NCI-H524 (cell line): ENCODE results near the gene PLXNC1.

Experiments
- DNase-seq, 2 experiments: peaks; one replicate each; lab custom pipeline; 2025; lab: John Stamatoyannopoulos, UW

The PLXNC1 gene

GRCh38 chr12:94133964-94134795, 14.2 kb upstream of the PLXNC1 start:
- peak in 1 of 2 experiments; percentile 43 for DNase-seq

- DNase-seq: no peak
These were observed 12.5 kb upstream of the PLXNC1 start for GRCh38 chr12:94135896-94136295.

- DNase-seq: no peak
These were observed 8.6 kb upstream of the PLXNC1 start for GRCh38 chr12:94139816-94140215.

GRCh38 chr12:94140556-94140955, 7.8 kb upstream of the PLXNC1 start:
- no peak for DNase-seq

GRCh38 chr12:94141004-94141764, 7.2 kb upstream of the PLXNC1 start:
- DNase-seq: no peak

GRCh38 chr12:94141892-94142291, 6.5 kb upstream of the PLXNC1 start:
- no peak for DNase-seq

GRCh38 chr12:94143438-94143837, 4.9 kb upstream of the PLXNC1 start:
- no peak for DNase-seq

GRCh38 chr12:94143951-94144350, 4.4 kb upstream of the PLXNC1 start:
- DNase-seq: no peak

- DNase-seq: no peak
These were observed 3.6 kb upstream of the PLXNC1 start for GRCh38 chr12:94144781-94145180.

GRCh38 chr12:94145191-94145983, 3.0 kb upstream of the PLXNC1 start:
- DNase-seq: peak in 1 of 2 experiments; percentile 67

- no peak for DNase-seq
These were observed 2.0 kb upstream of the PLXNC1 start for GRCh38 chr12:94146166-94146936.

GRCh38 chr12:94147387-94147990, 888 bp upstream of the PLXNC1 start:
- DNase-seq: peak in 1 of 2 experiments; percentile 39

- no peak for DNase-seq
These were observed 352 bp downstream of the PLXNC1 start for GRCh38 chr12:94148739-94149118.

GRCh38 chr12:94149119-94149780, 873 bp downstream of the PLXNC1 start:
- DNase-seq: peak; percentile 17 to 59

GRCh38 chr12:94149781-94150239, 1.4 kb downstream of the PLXNC1 start:
- peak in 1 of 2 experiments; percentile 37 for DNase-seq

- DNase-seq: peak; percentile 32 to 61
These were observed 2.1 kb downstream of the PLXNC1 start for GRCh38 chr12:94150240-94151121.

- peak in 1 of 2 experiments; percentile 8 for DNase-seq
These were observed 3.2 kb downstream of the PLXNC1 start for GRCh38 chr12:94151582-94151981.

- DNase-seq: no peak
These were observed 4.1 kb downstream of the PLXNC1 start for GRCh38 chr12:94152292-94153078.

GRCh38 chr12:94157181-94157580, 8.8 kb downstream of the PLXNC1 start:
- no peak for DNase-seq
